Anterior cingulate cortex (tissue), 58 donors: ENCODE data around the gene ERC2.

Experiments used
- DNase-seq, 58 donors: peaks; one replicate each; lab custom pipeline; 2025; lab: John Stamatoyannopoulos, UW

The ERC2 gene

GRCh38 chr3:55823001-55823400 lies 645.3 kb downstream of the ERC2 start:
- no peak for DNase-seq

DNA sequence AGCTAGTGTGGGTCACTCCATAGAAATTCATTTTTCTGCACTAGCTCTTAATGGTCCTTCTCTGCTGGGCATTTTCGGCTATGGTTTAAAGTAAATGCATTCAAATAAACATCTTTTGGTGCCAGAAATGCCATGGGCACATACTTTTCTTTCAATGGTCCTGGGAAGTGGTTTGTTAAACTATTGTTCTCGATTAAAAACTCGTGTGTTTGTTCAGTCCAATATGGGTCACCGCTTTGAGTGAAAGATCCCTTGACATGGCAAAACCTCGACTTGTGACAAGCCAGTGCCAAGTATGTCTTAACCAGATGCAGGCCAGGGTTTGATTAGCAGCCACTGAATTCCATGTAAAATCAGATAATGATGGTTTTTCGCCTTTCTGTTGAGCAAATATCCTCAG lies 649.3 kb downstream of the ERC2 start:
- DNase-seq, result no peak

GRCh38 chr3:55818485-55818884 lies 649.8 kb downstream of the ERC2 start:
- DNase-seq, result peak in 18 of 58 donors; percentile 1 to 27 (median 10)

GRCh38 chr3:55816794-55817576 lies 651.3 kb downstream of the ERC2 start:
- no peak for DNase-seq

- no peak for DNase-seq
Observed at GRCh38 chr3:55815262-55815661, 653.0 kb downstream of the ERC2 start.

DNA sequence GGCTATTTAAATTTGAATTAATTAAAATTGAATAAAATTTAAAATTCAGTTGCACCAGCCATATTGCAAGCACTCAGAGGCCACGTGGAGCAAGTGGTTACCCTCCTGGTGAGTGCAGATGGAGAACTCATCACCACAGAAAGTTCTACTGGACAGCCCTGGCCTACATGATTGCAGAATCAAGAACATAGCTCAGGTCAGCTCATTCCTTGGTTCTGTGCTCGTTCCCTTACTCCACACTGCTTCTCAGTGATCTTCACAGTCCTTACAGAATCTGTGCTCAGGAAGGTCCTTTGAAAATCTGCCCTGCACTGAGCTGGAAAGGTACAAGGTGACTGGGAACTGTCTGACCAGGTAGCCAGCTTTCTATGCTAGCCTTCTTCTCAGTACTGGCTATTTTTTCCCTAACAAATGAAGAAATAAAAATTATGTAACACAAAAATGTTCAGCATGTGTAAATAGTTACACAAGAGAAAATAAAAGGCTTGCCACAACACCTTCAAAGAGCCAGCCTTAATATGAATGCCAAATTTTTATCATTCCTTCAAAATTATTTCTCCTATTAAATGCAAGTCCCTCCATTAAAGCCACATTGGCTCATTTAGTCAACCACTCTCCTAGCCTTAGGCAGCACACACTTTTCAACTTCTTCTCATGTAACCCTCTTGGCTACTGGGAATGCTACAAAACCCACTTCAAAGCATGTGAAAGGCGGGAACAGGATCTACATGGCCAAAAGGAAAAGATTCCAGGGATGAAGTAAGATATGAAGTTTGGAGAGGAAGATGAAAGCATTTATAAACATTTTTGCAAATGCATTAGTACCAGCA lies 654.8 kb downstream of the ERC2 start:
- DNase-seq, result no peak

- DNase-seq, result no peak
Observed at GRCh38 chr3:55812394-55813013, 655.8 kb downstream of the ERC2 start.

GRCh38 chr3:55807210-55807609 lies 661.1 kb downstream of the ERC2 start:
- DNase-seq, result no peak

DNA sequence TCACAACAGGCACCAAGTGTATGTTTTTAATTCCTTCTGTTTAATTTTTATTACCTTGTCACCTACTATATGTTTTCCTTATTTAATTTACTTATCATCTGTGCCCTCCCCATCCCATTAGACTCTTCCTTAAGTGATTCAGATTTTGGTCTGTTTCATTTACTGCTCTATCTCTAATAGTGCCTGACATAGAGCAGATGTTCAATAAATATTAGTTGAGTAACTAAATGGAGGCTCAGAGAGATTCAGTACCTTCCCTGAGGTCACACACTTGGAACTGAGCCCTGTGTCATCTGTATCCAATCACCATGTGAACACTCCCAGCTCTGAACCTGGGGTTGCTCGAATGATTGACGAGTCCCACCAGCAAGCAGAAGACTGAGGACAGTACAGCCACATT lies 663.1 kb downstream of the ERC2 start:
- DNase-seq, result no peak

DNA sequence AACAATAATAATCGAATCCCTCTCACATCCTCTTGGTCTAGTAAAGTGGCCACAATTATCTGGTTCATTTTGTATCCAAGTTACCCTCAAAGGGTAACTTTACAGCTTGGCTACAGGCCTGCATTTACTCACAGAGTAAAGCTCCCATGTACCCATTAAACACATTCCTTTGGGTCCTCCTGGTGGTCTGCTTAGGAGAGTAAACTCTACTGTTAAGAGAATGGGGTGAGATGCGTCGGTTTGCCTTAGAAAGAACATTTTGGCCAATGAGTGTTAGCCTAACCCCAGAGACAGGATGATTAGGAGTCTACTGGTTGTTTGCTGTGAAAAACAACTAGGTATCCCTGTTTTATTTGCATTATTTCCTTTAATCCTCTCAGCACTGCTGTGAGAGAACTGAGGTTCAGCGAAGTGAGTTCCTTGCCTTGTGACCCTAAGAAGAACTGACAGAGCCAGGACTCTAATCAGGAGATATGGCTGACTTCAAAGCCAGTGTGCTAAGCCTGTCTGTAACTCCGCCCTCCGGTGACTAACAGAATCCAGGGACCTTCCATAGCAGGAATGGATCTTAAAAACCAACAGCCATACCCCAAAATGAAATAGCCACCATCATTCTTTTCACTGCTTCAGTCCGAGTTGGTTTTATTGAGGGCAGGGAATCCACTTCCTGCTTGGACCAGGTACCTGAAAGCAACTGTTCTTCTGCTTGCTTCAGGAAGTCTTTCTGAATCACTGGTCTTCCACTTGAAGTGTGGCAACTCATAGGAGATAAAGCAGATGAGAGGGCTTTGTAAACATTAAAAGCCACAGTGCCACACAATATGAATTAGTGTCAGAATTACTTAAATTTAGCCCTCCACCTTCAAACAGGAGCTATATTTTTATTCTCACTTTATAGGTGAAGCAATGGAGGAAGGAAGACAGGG lies 663.8 kb downstream of the ERC2 start:
- DNase-seq, result no peak

DNA sequence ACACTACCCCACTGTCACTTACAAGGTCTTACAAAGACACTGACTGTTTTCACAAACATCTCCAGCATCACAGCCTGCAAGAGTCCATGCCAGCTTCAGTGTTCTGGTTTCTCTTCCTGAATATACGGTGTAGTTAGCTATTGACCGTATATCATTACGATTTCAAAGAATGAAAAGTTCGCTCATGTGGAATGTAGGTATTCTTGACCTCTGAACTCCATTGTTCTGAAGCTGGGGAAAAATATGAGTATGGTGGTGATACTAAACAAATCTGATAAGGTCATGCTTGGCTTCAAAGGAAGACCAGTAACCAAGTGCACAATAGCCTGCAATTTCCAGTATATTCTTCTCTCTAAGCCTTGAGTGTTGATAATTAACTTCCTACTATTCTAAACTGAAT lies 665.5 kb downstream of the ERC2 start:
- no peak for DNase-seq

DNA sequence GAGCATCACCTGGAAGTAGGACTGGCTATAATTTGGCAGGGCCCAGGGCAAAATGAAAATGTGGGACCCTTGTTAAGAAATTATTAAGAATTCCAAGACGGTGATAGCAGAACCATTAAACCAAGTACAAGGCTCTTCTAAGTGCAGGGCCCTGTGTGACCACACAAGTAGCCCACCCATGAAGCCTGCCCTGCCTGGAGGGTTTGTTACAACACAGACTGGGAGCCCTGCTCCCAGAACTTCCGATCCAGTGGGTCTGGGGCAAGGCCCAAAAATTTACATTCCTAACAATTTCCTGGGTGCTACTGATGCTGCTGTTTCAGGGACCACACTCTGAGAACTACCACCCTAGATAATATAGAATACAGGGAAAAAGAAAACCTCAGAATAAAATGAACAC lies 666.6 kb downstream of the ERC2 start:
- DNase-seq, result no peak

DNA sequence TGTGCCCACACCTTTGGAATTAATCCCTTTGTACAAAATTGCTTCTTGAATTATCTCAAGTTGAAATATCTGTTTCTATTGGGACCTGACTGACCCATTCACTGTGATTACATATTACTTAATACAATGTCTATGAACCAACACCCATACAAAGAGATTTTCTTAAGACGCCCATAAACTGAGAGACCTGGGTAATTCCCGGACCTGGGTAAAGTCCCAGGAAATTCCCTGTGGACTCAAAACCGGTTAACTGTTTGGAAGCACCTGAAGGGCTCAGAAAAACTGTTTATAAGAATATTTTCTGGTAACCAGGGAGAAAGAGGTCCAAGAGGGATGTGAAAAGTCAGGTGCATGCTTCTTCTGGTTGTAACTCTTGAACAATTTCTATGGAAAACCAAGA lies 667.2 kb downstream of the ERC2 start:
- DNase-seq, result no peak

GRCh38 chr3:55797775-55798174 lies 670.5 kb downstream of the ERC2 start:
- no peak for DNase-seq

GRCh38 chr3:55797084-55797483 lies 671.2 kb downstream of the ERC2 start:
- no peak for DNase-seq

- no peak for DNase-seq
Observed at GRCh38 chr3:55796533-55796932, 671.7 kb downstream of the ERC2 start.

DNA sequence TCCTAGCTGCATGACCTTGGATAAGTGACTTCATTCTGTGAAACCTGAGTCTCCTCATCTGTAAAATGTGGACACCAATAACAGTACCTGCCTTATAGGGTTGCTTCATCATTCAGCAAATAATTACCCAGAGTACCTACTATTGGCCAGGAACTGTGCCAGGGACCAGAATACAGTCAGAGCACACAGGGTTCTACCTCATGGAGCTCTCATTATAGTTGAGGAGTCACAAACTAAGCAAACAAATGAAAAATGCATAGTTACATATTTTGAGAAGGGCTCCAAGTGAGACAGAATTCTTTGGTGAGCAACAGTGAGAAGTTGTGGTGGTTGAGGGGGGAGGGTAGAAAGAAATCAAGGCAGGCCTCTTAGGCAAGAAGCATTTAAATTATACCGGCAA lies 672.5 kb downstream of the ERC2 start:
- DNase-seq, result no peak

DNA sequence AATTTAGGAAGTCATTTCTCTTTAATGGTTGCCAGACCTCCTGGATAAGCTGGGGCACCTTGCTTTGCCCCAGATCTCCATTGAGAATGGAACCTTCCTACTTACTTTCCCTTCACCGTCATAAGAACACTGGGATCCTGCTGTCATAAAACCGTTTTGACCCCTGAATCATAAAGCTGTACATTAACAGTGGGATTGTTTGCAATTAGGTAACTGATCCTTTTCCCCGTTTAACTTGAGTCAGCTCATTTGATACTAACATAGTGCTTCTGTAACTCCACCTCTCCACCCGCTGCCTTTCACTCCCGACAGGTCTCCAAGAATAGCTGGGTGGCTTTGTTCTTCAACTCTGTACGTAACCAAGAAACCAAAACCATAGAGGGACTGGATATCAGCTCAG lies 673.0 kb downstream of the ERC2 start:
- no peak for DNase-seq

- no peak for DNase-seq
Observed at GRCh38 chr3:55792742-55793141, 675.5 kb downstream of the ERC2 start.

GRCh38 chr3:55792009-55792408 lies 676.3 kb downstream of the ERC2 start:
- no peak for DNase-seq
